ENCODE data around the gene KRTAP5-5. TPM values are rescaled to one million over a fixed set of nuclear protein-coding genes. Genes with fewer than 3 reads are reported as not detected.
"Not testable (repeated sequence)": the region's sequence is repeated elsewhere in the genome, so short reads cannot be mapped to it uniquely, and the experiment has no call there.

KRTAP5-5 gene
- polyA plus RNA-seq, 1 donor, result not detected

DNA sequence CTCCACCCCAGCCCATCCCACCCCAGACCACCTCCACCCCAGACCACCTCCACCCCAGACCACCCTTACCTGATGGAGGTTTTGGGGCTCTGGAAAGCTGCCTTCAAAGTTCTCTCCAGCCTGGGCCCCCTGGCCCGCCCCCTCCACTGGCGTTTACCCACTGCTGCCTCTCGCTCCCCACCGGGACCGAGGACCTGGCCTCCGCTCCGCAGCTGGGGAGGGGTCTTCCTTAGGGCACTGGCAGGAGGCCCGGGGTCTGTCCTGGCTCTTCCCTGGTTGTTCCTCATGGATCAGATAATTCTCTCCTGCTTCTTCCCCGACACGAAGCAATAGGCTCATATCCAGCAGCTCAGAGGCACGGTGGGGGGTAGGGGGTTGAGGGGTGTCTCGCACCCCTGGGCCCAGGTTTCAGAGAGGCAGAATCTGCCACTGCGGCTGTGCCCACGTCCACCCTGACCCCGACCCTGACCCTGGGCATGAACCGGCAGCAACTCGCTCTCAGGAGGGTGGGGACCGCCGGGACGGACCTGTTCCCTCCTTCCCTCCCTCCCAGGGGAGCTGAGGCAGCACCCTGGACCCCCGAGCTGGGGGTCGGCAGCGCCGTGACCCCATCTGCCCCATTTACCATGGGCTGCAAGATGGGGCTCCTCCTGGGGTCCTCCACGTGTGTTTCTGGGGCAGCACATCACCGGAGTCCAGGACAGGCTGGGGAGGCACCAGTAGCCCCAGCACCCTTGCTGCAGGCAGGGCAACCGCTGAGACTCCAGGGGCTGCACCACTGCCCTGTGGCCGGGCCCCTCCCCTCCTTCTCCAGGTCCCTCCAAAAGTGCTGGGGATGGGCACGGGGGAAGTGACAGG is 12.9 kb downstream of the KRTAP5-5 start:
- DNase-seq, result no peak

DNA sequence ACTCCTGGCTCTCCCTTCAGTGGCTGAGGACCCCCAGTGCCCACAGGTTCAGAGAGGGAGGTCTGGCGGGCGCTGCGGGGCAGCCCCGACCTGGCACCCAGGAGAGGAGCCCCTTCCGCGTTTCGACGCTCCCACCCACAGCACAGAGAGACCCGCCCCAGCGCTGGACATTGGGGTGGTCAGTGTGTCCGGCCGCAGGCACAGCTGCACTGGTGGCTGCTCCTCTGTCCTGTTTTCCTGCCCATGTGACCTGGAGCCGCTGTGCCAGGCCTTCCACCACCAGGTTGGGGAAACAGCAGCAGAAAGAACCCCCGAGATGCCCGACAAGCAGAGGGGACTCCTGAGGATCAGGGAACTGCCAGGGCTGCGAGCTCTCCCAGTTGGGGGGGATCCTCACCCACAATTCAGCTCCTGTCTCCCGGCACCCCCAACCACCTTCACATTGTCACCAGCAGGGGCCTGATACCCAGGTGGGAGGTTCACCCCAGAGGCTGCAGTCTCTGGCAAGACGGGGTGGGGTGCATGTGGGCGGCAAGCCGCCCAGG is 13.6 kb downstream of the KRTAP5-5 start:
- DNase-seq, result no peak

DNA sequence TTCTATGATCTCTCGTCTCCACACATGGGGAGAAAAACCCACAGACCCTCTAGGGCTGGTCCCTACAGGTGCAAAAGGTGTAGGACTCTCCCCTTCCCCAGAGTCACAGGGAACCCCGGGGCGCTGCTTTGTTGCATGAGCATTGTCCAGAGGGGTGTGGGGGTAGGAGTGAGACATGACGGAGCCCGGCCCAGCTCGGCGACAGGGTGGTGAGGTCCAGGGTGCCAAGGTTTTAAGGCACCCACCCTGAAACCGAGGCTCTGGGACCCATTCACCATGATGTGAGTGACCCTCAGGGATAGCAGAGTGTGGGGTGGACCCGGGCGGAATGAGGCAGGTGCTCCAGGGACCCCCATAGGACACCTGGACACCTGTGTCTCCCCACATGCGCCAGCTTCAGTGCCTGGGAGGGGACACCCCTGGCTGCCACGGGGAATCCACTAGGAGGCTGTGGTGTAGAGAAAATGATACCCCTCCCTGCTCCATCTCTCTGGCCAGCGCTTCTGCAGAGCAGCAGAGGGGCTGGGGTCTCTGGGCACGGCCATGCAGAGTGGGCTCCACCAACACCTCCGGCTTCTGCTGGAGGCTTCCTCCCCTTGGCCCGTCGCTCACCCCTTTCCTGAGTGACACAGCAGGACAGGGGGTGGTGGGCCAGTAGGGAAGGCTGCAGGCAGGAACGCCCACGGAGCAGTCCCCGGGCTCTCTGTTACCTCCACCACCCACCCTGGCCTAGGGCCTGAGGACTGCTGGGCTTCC is 15.2 kb downstream of the KRTAP5-5 start:
- no peak for DNase-seq

DNA sequence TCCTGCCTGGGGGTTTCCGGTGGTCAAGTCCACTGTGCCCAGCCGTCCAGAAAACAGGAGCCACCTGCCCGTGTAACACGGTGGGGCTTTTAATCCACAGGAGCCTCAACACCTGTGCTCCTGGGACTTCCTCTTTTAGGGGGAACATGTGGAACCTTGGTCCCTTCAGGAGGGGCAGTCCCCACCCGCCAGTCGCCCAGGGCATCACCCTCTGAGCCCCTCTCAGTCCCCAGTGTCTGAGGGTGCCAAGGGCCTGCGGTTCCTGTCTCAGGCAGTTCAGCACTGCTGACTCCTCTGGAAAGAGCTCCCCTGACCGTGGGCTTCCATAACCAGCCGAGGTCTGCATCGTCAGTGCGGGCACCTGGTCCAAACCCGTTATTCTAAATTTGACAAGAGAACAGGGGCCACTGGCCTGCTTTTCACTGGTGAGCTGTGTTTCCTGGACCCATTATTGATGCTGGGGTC is 15.8 kb downstream of the KRTAP5-5 start:
- DNase-seq, result no peak

DNA sequence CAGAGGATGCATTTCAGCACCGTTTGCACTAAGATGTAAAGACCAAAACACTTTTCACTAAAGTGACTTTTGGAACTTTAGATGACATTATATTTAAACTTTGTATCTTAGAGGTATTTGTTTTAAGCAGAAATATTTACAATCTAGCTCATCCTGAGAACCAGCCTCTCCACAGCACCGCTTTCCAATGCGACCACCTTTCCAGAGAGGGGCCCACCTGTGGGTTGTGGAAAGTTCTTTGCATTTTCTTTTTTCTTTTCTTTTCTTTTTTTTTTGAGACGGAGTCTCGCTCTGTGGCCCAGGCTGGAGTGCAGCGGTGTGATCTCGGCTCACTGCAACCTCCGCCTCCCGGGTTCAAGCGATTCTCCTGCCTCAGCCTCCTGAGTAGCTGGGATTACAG is 17.0 kb downstream of the KRTAP5-5 start:
- not testable (repeated sequence) for DNase-seq

DNA sequence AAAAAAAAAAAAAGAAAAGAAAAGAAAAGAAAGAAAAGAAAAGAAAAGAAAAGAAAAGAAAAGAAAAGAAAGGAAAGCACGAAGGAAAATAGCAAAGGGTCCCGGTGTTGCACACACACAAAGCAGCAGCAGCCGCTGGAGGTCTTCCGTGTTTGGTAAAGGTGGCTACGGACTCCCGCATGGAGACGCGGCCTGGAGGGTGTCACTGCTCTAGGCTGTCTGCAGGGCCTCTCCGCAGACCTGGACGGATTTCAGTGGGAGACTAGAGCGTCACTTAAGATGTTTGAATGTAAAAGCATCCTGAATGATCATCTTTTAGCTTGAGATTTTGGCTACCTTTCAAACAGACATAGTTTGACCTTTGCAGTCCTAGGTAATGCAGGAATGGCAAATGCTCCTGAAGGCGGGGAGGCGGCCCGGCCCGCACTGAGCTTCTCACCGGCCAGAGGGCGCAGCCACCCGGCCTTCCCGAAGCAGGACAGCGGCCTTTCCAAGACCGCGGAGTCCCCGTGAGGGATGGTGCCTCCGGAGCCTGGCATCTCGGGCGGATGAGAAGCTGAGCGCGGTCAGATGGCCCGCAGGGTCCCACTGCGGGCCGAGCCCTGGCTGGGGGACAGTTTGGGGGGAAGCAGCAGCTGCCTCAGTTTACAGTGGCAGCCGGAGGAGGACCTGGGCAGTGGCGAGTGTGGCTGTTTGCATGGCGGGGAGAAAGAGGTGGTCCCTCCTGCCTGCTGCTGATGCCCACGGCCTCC is 18.5 kb downstream of the KRTAP5-5 start:
- no peak for DNase-seq

DNA sequence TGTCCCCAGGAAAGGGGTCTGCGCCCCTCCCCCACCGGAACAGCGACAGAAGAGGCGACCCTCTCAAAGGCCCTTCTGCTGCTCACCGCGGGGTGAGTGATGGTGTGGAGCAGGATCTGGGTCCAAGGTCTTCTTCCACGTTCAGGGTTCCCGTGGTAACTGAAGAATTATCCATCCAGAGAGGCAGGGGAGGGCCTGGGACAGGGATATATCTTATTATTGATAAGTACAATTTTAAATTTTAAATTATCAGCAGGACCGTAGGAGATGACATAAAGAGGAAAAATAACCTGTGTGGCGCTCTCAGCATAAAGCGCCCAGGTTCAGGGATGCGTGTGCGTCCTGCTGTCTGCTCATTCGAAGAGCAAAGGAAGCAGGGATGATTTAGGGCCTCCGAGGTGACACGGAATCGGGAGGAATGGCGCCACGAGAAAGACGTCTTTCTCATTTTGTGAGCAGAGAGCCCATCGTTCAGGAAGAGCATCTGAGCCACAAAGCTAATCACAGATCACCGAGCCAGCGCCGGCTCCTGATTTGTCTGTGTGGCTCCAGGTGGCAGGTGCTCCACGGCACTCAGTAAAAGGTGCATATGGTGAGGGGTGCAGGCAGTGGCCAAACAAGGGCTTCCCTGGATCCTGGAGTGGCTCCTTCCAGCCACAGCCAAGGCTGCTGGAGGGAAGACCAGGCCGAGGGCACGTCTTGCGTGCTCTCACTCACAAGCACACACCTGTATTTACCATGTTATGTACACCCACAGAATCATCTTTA is 19.3 kb downstream of the KRTAP5-5 start:
- no peak for DNase-seq

DNA sequence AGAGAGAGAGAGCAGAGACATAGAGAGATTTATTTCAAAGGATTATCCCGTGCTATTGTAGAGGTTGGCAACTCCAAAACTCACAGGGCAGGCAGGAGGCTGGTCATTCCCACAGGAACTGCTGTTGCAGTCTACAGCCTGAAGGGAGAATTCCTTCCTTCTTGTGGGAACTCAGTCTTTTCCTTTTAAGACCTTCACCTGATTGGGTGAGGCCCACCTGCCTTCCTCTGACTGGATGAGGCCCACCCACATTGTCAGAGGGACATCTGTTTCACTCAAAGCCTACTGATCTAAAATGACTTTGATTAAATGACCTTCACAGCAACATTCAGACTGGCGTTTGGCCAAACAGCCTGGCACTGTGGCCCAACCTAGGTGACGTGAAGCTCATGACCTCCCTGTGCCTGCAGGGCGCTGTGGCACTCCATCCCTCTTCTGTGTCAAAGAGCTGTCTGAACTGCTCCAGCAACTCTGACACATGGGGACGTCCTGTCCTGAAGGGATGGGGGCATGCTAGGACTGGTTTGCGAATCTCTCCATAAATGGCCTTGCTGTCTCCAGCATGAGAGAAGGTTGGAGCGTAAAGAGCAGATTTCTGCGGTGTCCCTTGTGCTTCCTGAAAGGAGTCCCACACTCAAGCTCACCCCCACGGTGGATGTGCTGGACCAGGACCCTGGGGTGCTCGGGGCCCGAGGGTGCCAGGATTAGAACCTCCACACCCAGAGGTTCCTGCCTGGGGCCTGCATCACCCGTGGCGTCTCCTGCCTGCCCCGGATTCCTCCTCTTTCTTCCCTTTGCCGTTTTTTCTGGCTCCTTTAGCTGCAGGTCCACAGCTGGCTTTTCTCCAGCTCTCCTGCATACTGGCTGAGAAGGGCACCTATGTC is 20.7 kb downstream of the KRTAP5-5 start:
- no peak for DNase-seq

DNA sequence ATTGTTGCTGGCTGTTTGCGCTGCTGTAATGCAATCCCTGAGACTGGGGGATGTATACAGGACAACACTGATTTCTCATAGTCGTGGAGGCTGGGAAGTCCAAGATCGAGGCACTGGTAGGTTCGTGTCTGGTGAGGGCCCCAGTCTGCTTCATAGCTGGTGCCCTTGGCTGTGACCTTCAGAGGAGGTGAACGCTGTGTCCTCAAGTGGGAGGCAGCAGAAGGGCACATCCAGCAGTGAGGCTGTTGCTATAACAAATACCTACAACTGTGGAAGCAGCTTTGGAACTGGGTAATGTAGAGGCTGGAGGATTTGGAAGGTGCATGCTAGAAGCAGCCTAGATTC is 21.3 kb downstream of the KRTAP5-5 start:
- no peak for DNase-seq

DNA sequence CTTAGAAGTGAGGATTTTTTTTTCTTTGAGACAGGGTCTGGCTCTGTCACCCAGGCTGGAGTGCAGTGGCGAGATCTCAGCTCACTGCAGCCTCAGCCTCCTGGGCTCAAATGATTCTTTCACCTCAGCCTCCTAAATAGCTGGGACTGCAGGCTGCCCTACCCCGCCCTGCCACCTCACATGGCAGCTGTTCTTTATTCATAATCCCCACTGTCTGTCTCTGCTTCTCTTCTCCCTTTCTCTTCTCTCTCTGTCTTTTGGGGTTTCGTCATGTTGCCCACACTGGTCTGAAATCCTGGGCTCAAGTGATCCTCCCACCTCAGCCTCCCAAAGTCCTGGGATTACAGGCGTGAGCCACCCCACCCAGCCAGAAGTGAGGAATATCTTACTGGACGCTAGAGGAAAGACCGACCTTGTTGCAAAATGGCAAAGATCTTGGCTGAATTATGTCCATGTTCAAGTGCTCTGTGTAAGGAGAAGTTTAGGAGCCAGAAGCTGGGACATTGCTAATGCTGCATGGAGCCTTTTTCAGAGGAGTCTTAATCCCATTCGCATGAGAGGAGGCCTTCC is 21.9 kb downstream of the KRTAP5-5 start:
- DNase-seq, result no peak

DNA sequence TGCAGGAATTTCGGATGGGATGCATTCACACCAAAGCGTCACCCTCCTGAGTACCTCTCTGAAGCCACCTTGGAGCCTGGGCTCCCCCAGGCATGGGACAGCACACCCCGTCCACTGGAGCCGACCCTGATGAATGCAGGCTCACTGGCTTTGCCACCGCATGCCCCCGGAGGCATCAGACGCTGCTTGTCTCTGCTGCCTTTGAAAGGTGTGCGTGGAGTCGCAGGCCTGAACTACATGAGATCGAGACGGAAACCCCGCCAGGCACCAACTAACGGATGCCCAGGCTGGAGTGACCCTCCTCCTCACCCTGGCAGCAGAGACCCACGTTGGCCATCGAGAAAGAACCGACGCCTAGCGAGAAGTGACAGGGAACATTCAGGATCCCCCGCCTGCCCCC is 22.5 kb downstream of the KRTAP5-5 start:
- no peak for DNase-seq

DNA sequence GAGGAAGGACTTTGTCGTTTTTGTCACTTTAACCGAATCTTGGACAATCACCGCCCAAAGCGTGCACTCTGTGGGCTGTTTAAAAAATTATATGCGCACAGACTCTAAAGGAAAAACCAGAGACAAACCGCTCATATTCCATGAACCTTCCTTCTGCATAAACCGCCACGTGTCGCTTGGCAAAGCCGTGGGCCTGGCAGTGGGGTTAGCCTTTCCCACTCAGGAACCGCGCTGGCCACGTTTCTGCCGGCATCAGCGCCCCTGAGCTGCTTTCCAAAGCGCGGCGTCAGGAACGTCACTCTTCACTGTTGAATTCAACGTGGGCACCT is 22.8 kb downstream of the KRTAP5-5 start:
- no peak for DNase-seq

DNA sequence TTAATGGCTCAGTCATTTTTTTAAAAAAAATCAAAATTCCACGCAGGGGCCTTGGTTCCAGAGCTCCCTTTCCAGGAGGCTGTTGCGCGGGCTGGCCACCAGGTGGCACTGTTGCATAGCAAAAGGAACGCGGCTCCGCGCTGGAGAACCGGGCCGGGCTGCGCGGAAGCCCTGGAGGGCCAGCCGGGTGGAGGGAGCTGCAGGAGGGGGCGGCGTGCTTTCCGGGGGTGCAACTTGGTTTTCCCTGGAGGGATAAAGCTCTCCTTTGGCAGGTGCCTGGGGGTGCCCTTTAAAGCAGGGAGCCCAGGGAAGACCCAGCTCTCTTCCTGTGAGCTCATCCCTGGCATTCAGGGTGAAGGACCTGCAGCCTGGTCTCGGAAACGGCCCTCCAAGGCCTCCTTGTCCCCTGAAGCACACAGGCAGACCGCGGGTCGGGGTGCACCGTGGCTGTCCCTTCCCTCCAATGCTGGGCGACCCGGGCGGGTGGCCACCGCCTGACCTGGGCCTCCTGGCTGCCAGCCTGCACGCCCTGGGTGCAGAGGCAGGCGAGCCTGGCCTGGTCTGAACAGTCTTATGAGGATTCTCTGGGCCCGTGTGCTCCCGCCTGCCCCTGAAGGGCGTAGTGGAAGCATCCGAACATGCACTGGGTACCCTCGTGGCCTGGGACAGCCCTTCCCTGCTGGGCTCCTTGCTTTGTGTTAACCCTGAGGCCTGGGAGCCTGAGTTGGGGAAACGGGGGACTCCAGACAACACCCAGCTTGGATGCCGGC is 23.4 kb downstream of the KRTAP5-5 start:
- DNase-seq, result peak; percentile 79

DNA sequence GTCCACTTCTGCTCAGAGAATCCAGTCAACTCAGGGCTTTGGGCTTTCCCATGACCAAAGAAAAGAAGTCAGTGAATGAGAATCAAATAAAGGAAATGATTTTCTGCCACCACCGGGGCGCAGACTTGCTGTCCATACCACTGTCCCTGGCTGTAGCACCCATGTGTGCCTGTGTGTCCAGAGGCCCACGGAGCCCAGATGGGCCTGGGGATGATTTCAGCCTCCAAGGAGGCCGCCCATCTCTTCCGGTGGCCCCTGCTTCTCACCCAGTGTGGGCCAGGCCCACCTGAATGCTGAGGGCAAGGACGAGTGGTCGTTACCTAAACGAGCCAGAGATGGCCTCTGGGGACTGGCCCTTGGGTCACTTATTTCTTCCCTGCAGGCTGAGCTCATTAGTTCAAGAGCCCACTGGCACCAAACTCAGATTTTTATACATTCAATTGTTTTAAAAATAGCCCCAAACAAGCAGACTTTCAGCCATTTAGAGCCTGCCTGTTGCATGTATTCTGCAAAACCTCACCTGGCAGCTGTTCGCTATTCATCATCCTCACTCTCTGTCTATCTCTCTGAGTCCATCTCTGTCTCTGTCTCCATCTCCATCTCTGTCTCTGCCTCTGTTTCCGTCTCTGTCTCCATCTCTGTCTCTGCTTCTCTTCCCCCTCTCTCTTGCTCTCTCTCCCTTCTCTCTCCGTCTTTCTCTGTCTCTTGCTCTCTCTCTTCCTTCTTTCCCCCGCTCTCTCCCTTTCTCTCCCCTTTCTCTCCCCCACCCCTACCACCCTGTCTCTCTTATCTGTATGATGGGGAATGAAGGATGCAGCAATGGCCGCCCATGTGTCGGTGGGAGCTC is 24.2 kb downstream of the KRTAP5-5 start:
- no peak for DNase-seq

DNA sequence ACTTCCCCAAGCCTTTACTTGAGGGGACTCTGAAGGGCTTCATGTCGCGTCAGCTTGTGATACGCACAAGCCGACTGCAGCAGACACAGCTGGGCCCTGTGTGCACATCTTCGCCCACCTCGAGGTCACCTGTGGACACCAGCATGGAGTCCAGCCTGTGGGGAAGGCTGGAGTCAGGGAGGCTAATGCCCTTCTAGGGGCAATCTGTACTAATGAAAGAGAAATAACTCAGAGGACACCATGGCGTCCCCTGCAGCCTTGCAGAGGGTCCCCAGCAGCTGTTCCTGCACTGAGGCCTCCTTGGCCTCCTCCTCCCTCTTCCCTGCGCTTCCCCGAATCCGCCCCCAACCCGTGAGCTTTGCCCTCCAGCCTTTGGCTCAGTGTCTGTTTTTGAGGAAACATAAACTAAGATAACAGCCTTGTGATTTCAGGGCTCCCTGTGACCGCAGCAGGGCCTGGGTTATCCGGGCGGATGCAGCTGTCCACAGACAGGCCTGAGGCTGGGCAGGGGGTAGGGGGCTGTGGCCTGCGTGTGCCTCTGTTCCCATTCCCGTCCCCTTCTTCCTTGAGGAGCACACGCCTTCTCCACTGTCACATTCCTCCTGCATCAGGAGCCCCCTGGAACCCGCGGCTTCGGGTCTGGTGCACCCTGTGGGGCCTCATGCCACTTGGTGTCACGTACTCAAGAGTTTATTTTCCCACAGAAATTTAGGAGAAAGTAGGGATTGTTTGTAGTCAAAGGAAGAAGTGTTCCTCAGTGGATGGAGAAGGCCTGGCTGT is 25.0 kb downstream of the KRTAP5-5 start:
- no peak for DNase-seq

DNA sequence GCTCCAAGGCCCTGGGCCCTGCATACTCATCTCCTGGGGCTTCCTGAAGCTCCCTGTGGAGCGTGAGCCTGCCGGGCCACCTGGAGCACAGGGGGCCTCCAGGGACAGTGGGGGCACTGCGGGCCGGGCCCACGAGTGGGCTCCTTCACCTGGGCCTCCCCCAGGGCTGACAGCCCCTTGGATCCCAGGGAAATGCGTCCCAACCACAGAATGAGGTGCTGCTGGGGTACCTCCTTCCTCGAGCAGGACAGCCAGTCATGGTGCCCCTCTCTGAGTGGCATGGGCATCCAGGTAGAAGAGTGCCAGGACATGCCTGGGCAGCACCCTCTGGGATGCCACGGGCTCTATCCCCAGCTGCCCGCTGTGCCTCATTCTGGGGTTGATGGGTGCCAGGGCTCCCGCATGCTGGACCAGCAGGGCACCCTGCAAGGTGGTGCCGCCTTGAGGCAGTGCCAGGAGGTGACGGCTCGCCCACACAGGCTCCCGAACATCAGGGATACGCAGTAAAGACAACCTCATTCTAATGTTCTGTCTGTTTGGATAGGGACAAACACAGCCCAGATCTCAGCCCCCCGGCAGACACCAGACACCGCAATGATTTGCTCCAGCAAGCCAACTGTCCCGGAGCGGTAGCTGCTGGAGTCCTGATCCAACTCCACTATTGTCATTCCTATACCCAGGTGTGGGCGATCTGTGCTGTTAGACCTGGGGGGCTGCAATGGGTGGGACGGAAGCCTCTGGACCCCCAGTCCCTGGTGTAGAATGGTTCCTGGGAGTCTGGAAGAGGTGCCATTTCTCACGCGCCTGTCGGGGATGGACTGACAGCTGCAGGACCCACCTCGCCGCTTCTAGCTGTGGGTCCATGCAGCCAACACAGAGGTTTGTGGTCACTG is 25.8 kb downstream of the KRTAP5-5 start:
- DNase-seq, result no peak

DNA sequence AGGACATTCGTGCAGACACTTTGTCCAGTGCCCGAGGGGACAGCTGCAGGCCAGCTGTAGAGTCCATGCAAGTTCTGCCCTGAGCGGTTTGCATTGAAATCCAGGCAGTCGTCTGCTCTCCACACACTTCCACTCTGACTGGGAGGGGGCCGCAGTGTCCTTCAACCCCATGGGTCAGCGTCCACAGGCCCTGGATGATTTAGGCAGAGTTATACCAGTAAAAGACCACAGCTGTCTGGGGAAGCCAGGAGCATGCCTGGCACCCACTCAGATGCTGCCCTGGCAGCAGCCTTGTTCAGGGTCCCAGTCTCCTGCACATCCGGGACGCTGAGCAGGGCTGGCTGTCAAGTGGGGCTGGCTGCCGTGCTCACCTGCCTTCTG is 26.5 kb downstream of the KRTAP5-5 start:
- DNase-seq, result no peak

All from hindlimb muscle (tissue), 1 donor.